Measurements from ENCODE around the gene LRP8.

LRP8 gene

GRCh38 chr1:53328009-53328461, at the start of gene LRP8:
Gene LRP8 (minus strand): TSS chr1:53328070. CDS start chr1:53327912, 158 bp downstream.
- DNase-seq (ENCODE audit: low read depth, low spot score), result no peak

GRCh38 chr1:53377438-53377841, 49.6 kb upstream of the LRP8 start:
- DNase-seq (ENCODE audit: low read depth, low spot score), result no peak

DNA sequence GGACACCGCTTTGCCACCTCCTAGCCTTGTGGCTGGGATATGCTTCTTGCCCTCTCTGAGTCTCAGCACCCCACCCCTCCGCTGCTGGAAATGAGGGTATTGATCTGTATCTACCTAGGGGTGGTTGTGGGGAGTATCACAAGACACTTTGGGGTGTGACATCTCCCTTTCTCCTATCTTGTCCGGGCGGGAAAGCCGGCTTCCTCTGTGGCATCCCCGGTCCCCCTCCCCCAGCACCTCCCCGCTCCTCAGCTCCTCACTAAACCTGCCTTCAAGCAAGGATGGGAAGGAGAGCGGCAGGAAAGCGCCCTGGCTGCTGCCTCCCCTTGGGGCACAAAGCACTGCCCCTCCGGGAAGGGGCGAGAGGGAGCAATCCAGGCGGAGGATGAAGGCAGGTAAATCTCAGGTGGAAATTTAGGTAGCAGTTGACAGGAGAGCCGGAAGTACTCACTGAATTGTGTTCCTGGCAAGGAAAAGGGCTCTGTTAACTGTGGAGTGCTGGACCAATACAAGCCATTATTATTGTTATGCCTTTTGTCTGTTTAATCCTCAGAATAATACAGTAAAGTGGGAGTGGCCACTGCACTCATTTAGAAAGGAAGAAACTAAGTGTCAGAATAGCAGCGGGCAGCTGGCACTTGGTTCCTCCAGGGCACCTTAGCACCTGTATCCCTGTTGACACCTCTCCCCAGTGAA, 49.0 kb upstream of the LRP8 start:
- DNase-seq (ENCODE audit: low read depth, low spot score), result no peak

- DNase-seq (ENCODE audit: low read depth, low spot score), result no peak
Observed at GRCh38 chr1:53376041-53376461, 48.2 kb upstream of the LRP8 start.

DNA sequence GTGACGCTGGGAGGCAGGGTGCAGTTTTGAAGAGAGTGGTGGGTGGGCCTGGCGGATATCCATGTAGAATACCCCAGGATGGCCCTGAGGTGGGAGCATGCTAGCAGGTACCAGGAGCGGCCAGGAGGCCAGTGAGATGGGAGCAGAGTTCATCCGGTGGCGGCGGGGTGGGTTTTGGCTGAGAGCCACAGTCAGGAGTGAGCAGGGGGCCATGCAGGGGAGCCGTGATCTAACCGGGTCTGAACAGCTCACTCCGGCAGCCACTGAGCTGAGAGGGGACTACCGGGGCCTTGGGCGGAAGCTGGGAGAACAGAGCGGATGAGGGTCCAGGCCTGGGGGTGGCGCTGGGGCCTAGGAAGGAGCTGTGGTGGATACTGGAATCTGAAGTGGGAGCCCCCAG, 47.6 kb upstream of the LRP8 start:
- no peak for DNase-seq (ENCODE audit: low read depth, low spot score)

- DNase-seq (ENCODE audit: low read depth, low spot score), result no peak
Observed at GRCh38 chr1:53373246-53373645, 45.4 kb upstream of the LRP8 start.

GRCh38 chr1:53372501-53372951, 44.7 kb upstream of the LRP8 start:
- no peak for DNase-seq (ENCODE audit: low read depth, low spot score)

- no peak for DNase-seq (ENCODE audit: low read depth, low spot score)
Observed at GRCh38 chr1:53371851-53372250, 44.0 kb upstream of the LRP8 start.

DNA sequence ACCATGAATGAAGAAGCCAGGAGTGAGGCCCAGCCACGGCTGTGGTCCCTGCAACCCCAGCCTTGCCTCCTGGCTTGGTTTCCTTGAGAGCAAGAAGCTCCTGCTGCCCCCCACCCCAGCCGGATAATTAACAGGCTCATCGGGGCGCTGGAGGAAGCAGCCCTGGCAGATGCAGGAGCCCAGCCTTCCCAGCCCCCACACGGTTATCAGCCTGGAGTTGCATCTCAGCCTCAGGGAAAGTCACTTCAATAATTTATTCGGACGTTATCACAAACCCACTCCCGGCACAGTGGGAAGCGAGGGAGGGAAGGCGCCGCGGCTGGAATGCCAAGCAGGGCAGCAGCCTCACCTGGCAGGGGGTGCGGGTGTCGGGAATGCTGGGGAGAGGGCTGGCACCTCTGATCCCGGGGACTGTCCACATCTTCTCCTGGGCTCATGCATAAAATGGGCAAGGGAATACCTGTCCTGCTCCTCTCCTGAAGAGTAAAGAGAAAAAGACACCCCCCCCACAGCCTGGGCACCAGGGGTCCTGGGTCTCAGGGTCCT, 43.3 kb upstream of the LRP8 start:
- no peak for DNase-seq (ENCODE audit: low read depth, low spot score)

DNA sequence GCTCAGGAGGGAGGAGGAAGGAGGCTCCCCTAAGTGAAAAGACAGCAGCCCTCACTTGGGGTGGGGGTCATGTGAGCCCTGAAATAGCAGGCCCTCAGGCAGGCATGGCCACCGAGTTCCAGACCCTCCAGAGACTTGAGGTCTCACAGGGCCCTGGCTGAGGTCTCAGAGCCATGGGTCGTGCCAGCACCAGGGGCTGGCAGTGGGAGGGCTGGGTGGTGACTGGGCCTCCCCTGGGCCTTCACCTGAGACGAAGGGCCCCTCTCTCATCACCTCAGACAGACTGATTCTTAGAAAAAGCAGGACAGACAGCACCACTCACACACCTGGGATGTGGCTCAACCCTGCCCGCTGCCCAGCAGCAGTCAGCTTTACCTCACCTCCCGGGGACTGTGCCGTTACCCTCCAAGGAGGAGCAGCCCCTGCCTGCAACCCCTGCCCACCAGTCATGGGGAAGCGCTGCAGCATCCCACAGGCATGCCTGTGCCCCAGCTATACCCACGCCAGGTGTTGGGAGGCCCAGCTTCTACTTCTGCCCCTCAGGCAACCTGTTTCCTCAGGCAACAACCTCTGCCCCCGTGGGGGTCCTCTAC, 42.6 kb upstream of the LRP8 start:
- DNase-seq (ENCODE audit: low read depth, low spot score), result no peak

DNA sequence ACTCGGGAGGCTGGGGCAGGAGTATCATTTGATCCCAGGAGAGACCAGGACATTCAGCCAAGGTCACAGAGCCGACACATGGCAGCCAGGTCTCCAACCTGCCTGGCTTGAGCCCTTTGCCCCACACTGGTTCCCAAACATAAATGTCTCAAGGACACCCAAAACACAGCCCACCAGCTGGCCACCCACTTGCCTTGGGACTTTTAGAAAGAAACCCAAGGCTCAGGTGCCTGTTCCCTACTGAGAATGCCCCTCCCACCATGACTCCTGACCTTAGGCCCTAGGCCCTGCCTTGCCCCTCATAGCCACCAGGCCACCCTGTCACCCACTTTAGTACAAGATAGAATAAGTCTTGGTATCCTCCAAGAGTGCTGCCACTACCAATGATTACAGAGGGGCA, 41.9 kb upstream of the LRP8 start:
- no peak for DNase-seq (ENCODE audit: low read depth, low spot score)

GRCh38 chr1:53369034-53369750, 41.3 kb upstream of the LRP8 start:
- DNase-seq (ENCODE audit: low read depth, low spot score), result no peak

DNA sequence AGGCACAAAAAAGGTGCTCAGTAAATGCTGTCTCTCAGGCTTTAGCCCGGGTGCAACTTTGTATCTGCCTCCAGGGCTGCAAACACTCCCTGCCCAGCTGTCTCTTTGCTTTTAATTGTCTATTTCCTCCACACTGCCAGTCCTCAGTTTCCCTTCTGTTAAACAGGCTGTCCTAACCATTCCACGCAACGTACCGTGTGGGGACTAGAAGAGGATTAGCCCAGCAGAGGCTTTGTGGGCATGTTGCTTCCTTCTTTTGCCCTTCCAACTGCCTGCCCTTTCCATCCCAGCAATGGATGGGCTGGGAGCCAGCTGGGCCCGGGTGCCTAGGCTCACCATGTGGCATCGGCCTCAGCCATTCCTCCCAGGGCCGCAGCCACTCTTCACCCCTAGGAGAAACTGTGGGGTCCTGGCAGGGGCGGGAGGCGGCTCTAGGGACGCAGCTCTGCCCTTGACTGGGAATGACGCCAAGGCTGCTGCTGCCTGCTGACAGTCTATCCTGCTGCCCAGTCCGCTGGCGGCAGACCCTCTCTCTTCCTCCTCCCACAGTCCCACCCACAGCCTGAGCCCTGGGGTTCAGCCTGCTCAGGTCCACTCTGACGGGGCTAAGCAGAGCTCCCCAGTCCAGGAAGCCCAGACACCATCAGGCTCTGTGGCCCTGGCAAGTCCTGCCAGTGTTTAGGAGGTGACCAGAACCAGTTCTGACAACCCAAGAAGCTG, 40.6 kb upstream of the LRP8 start:
- no peak for DNase-seq (ENCODE audit: low read depth, low spot score)

GRCh38 chr1:53367503-53368313, 39.8 kb upstream of the LRP8 start:
- no peak for DNase-seq (ENCODE audit: low read depth, low spot score)

GRCh38 chr1:53366901-53367502, 39.1 kb upstream of the LRP8 start:
- no peak for DNase-seq (ENCODE audit: low read depth, low spot score)

DNA sequence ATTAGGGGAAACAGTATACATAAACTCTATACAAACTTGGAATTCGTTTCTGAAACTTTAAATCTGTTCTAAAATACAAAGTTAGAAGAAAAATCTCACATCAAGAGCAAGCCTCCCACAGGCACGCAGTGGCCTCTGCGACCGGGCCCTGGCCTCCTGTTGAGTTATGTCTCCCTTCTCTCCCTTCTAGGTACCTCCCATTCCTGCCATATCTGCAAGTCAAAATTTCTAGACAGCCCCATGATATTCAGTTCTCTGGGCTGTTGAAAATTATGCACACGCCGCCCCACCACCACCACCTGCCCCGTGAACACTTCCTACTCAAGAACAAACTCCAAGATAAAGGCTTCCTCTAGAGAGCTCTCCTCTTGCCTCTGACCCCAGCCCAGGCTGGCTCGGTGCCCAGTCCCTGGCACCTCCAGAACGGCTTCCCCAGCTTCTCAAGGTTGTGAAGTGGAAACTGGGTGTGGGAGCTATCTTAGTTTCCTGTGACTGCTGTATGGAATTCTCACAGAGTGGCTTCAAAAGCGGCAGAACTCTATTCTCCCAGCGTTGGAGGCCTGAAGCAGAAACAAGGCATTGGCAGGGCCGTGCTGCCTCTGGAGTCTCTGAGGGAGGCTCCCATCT, 37.7 kb upstream of the LRP8 start:
- no peak for DNase-seq (ENCODE audit: low read depth, low spot score)

- no peak for DNase-seq (ENCODE audit: low read depth, low spot score)
Observed at GRCh38 chr1:53362851-53363642, 35.2 kb upstream of the LRP8 start.

GRCh38 chr1:53362270-53362669, 34.4 kb upstream of the LRP8 start:
- DNase-seq (ENCODE audit: low read depth, low spot score), result no peak

DNA sequence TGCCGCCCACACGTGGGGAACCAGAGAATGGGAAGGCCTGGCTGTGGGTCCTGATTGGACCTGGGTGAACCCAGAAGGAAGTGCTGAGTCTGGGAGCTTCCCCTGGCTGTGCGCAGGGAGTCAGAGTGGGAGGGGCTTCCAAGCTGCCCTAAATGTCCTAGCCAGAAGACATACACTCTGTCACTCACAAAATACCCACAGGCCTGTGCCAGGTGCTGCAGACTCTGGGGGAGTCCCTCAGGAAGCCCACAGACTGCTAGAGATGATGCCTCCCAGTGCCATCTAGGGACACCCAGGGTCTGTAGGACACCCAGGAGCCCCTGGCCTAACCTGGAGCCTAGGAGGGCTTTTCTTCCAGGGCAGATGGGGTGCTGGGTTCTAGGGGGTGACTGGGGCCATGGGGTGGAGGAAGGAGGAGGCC, 33.7 kb upstream of the LRP8 start:
- no peak for DNase-seq (ENCODE audit: low read depth, low spot score)

Measured in iPS DF 19.7 (cell line).